Measurements from ENCODE around the gene SLC15A1. TPM values are rescaled to one million over a fixed set of nuclear protein-coding genes. Genes with fewer than 3 reads are reported as not detected.

SLC15A1 gene
- total RNA-seq, 1 experiment from 2014 or later = 1.9 TPM

- Histone ChIP-seq H3K56ac (ENCODE audit: insufficient read length, low read depth, low read length) (no peak overlapping the region), H3K4me1 (ENCODE audit: insufficient read depth, low read length) (no peaks in the 10 kb centered on the region), H2BK120ac (ENCODE audit: low read depth, low read length, poor library complexity, severe bottlenecking) (no peak overlapping the region), H4K91ac (ENCODE audit: insufficient read length, low read depth, low read length) (no peak overlapping the region), H4K8ac (replicated peaks; ENCODE audit: insufficient read length, low read depth, low read length) (no peak overlapping the region), H3K27ac (ENCODE audit: insufficient read length, low read depth, low read length) (no peak overlapping the region), H4K5ac (ENCODE audit: insufficient read length, low read depth, low read length) (no peak overlapping the region), H3T11ph (ENCODE audit: low read length) (no peak overlapping the region), H3K4ac (ENCODE audit: low read depth, low read length) (no peak overlapping the region), H3K9ac (ENCODE audit: extremely low read depth, insufficient read length, low read length) (no peak overlapping the region), H3K79me1 (ENCODE audit: insufficient read depth, low read depth, low read length, poor library complexity, severe bottlenecking) (no peaks in the 10 kb centered on the region), H3K23me2 (ENCODE audit: insufficient read length, low read depth, low read length, poor library complexity, severe bottlenecking) (no peaks in the 10 kb centered on the region), H3K14ac (ENCODE audit: insufficient read depth, low read length) (no peak overlapping the region), H4K20me1 (ENCODE audit: control insufficient read depth, insufficient read depth, insufficient read length) (no peaks in the 10 kb centered on the region), H2AFZ (ENCODE audit: low read length) (no peak overlapping the region), H2BK15ac (ENCODE audit: low read depth, low read length) (no peak overlapping the region), H2BK12ac (ENCODE audit: insufficient read length, low read depth, low read length) (no peak overlapping the region), H3K4me2 (ENCODE audit: insufficient read depth, insufficient read length, low read length) (no peak overlapping the region), H3K23ac (ENCODE audit: insufficient read length, low read depth, low read length) (no peak overlapping the region), H2BK20ac (ENCODE audit: low read depth, low read length, poor library complexity, severe bottlenecking) (no peak overlapping the region), H2AK5ac (ENCODE audit: insufficient read length, low read length) (no peak overlapping the region), H3K79me2 (ENCODE audit: insufficient read depth, low read length) (no peaks in the 10 kb centered on the region), H3K18ac (ENCODE audit: insufficient read length, low read depth, low read length) (no peak overlapping the region), H2BK5ac (ENCODE audit: insufficient read length, low read length) (no peak overlapping the region), H3K9me3 (ENCODE audit: control insufficient read depth, low read depth, low read length) (no peaks in the 10 kb centered on the region), H3K27me3 (ENCODE audit: insufficient read depth, low read length) (no peaks in the 10 kb centered on the region)
- TF ChIP-seq CTCF (conservative IDR thresholded peaks at IDR 0.05) = no peak
- Mint-ChIP-seq H3K9me3 (no peaks in the 10 kb centered on the region; a peak in 1 of 5 replicates), H3K36me3 (ENCODE audit: insufficient read depth in 1 of 3, low read depth in 3 of 3) (no peaks in the 10 kb centered on the region), H3K27ac (no peak overlapping the region), H3K4me3 (no peak overlapping the region), H3K4me1 (peaks cover 4 to 7% of the 10 kb centered on the region in 2 experiments), H3K27me3 (ENCODE audit: low read depth) (no peaks in the 10 kb centered on the region; the same call in 1 of the 2 replicates)
- no CpG with 5 or more reads among the region's 23 CpGs for WGBS (ENCODE audit: extremely low coverage, insufficient read length, low lambda C conversion rate)
- DNase-seq = no peak
Observed at GRCh38 chr13:98730441-98730840, 22.0 kb downstream of the SLC15A1 start.

Measured in H9 (cell line).